ENCODE measurements around the gene ARL5C.

ARL5C gene, protein sequence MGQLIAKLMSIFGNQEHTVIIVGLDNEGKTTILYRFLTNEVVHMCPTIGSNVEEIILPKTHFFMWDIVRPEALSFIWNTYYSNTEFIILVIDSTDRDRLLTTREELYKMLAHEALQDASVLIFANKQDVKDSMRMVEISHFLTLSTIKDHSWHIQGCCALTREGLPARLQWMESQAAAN

DNA sequence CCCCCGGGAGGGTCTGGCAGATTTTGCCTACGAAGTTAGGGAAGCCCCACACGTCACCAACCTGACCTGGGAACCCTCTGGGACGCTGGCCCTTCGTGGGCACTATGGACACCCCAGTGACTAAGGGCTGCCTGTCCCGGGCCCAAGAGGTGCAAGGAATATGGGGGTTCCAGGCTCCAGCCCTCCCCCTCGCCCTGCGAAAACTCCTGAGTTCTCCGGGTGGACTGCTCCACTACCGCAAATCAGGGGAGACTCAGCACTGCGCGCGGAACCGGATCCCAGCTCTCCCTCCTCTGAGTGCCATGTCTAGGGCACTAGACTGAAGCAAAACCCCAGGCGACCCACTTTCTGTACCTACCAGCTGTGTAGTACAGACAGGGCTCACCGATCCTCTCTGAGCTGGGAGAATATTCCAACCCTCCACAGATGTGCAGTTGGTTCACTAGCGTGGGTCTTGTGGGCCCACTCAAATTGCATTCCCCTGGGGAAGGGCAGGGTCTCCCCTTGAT, at the start of gene ARL5C:
TSS of gene ARL5C (minus strand) at position 321 of the 509 bp plus-strand sequence. CDS start 401 bp downstream, outside the sequence.
- no peak for DNase-seq

DNA sequence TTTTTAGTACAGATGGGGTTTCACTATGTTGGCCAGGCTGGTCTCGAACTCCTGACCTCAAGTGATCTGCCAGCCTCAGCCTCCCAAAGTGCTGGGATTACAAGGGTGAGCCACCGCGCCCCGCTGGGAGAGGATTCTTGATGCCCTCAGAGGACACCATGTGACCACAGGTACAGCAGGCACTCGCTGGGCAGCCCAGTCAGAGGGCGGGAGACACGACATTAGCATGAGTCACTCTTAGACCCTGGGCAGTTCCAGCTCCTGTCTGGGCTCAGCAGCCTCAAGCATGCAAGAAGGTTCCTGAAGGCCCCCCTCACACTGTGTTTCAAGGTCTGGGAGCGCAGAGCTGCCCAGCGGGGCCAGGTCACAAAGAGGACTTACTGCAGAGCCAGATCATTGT, 47.9 kb upstream of the ARL5C start:
- DNase-seq, result no peak

DNA sequence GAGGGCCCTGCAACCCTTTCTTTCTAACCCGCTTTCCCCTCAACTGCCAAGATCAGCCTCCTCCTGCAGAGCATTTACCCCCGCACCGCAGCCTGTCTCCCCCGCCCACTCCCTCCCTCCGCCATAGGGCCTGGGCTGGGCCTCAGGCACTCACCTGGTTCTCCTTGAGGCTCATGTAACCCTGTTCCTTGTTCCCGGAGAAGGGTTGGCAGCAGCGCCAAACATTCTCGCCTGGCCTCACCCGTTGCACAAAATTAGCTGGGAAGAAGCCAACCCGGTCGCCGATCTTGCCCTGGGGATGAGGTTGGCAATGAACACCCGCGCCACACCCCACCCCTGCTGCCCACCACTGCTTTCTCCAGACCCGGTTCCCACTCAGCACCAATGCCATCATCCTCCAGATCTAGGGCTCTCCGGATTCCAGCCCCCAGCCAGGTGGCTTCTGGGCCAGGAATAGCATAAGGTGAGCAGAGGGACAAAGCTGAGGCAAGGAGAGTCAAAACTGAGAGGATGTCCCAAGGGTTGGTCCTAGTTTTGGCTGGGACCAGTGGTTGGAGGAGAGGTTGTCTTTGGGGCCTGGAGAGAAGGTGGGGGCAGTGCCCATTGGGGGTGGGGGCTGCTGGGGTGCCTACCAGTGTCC, 47.0 kb upstream of the ARL5C start:
- DNase-seq, result no peak

DNA sequence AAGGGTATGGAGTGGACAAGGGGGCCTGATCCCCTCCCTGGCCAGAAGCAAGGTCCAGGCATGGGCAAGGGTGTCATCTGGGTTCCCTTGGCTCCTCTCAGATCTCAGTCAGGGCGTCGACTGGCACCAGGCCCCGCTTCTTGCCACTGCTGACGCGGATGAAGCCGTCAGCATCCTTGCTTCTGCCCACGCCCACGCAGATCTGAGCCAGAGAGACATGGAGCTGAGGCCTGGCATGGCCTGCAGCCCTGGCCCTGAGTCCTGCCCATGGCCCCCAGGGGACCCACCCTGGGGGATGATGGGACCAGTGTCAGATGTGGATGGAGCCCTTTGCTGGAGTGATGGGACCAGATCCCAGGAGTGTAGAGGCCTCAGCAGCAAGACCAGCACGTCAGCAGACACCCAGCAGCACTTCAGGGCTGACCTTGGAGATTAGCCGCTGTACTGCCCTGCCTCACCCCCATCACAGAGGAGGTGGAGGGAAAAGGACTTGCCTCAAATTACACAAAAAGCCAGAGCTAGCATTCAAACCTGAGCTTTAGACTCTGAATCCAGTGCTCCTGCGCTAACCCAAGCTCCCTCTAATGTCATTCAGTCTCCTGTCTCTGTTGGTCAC, 46.3 kb upstream of the ARL5C start:
- DNase-seq, result peak in 4 of 58 donors; percentile 12 to 43 (median 20)

DNA sequence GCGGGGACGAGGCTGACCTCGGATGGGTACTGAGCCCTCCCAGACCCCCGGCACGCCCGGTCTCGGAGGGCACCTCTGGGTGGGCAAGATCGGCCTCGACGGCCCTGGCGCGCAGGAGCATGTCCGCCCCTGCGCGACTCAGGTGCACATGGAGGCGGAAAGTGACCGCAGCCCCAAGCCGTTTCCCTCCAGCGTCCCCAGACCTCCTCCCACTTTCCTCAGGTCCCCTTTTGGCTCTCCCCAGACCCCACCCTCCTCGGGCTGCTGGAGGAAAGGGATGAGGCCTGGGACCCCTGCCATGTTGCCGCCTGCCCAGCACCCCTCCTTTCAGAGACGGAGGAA, 44.1 kb upstream of the ARL5C start:
- no peak for DNase-seq

DNA sequence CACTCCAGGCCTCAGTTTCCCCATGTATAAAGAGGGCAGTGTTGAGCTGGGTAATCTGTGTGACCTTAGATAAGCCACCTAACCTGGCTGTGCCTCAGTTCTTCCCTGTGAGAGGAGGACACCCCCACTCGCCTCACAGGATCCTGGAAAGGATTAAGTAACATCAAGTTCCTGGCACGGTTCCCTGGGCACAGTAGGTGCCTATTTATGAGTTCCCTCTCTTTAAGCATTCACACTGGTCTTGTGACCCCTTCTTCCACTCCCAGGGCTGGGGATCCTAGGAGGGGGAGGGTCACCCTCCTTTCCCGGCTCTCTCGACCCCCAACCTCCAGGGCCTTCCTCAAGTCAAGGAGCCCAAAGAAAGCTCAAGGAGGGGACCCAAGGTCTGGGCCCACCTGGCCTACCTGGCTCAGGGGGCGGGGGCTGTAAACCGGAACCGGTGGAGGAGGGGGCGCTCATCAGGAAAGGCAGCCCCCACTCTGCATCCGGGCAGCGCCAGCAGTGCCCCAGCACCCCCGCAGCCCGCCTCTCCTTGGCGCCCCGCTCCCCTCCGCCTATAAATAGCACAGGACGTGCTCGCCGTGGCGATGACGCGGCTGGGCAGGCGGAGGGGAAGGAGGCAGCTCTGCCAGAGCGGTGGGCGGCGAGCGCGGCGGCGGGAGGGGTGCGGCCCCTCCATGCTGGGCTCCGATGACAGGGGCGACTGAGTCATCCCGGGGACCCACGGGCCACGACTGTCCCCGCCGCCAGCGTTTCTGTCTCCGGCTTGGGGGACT, 43.5 kb upstream of the ARL5C start:
- DNase-seq, result peak in 35 of 58 donors; percentile 13 to 75 (median 43)

DNA sequence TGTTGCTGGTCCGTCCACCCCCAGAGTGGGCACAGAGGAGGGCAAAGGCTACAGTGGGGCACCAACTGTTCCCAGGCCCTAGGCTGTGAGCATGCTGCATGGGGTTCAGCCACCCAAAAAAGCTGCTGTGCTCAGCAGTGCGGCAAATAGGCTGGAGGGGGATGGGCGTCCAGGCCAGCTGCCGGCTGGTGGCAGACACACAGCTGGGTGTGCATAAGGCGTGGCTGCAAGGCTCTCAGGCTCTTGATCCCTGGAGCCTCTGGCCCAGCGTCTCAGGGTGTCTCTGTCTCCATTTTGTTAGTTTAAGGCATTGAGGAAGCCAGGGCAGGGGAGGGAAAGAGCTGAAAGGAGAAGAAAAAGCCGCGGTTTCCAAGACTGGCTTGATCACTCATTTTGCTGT, 42.9 kb upstream of the ARL5C start:
- DNase-seq, result peak in 1 of 58 donors; percentile 33

DNA sequence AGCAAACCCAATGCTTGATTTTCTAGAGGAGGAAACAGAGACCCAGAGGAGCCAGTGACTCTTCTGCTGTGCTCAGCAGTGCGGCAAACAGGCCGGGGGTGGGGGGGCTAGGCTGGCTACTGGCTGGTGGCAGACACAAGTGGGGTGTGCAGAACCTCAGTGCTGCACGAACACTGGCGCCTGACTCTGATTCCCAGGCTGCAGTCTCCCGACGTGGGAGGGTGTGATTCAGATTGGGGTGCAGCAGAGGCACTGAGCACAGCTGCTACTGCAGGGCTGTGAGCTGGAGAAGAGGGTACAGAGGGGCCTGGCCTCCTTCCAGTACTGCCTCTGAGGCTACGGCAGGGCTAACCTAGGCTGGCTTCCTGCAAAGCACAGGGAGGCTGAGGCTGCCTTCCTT, 42.2 kb upstream of the ARL5C start:
- DNase-seq, result peak in 48 of 58 donors; percentile 17 to 93 (median 57)

DNA sequence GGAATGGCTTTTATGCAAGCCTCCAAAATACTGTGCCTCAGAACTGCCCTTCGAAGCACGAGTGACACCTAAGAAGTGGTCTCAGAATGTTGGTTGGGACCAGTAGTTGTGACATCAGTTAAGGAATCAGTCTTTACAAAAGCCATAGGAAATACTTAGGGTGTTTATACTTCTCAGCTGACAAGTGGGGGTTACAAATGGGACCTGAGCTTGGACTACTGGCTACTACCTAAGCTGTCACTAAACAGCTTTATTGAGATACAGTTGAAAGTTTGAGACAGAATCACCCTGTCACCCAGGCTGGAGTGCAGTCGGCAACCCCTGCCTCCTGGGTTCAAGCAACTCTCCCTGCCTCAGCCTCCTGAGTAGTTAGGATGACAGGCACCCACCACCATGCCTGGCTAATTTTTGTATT, 39.2 kb upstream of the ARL5C start:
- DNase-seq, result no peak

DNA sequence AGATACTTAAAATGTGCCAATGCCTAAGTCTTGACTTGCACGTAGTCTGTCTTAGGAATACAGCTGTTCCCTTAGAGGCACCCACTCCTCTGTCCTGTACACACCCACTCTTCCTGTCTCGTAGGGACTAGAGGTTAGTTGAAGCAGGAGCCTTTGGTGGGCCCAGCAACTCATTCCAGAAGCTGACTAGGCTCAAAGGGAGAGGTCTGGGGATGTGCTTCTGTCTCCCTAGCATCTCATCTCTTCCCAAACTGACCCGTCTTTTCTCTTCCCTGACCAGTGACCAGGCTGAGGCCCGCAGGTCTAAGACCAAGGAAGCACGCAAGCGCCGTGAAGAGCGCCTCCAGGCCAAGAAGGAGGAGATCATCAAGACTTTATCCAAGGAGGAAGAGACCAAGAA, 38.3 kb upstream of the ARL5C start:
- DNase-seq, result no peak

DNA sequence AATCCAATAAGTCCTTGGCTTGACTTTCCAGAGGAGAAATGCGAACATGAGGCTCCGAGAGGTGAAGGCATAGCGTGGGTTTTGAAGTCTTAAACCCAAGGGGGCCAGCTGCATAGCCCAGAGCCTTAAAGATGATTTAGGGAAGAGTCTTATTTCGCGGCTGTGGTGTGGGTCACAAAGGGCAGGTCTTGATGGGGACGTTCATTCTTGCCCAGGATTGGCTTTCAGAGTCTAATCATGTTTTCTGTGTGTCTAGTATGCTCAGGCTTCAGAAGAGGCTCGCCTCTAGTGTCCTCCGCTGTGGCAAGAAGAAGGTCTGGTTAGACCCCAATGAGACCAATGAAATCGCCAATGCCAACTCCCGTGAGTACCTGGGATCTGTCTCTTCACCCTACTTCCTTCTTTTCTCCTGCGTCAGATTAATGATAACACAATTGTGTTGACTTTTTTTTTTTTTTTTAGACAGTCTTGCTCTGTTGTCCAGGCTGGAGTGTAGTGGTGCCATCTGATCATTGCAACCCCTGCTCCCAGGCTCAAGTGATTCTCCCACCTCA, 35.1 kb upstream of the ARL5C start:
- no peak for DNase-seq

DNA sequence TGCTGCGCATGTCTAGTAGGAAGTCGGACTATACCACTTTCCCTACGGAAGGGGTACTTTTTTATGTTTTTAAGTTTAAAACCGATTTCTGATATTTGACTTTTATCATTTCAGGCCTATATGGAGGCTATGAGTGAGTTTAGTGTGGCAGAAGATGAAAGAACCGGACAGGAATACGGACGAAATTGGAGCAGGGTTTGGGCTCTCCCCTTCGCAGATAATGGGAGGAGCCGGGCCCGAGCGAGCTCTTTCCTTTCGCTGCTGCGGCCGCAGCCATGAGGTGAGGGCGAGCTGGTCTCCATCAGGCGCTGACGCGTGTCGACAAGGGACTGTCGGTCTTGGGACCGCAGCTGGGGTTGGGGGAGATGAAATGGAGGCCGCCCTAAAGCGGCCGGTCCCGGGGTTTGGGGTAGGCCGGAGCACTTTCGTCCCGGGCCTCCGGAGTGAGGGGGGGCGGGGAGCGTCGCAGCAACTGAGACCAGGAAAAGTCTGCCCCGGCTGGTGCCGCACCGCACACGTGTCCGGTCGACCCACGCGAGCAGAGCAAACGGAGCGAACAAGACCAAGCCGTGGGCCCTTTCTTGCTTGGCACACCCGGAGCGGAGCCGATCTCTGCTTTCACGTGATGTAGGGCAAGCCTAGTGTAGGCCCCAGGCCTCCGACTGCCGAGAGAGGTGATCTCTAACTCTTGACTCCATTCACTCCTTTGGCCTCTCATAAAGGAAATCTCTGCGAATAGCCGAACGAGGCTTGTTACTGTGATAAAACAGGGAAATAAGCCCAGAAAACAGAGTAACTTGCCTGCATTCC, 34.3 kb upstream of the ARL5C start, which contains the start of gene RPL19:
TSS of gene RPL19 (plus strand) at position 214 of the 810 bp plus-strand sequence. CDS start at position 276, 62 bp downstream.
- peak in 56 of 58 donors; percentile 49 to 90 (median 78) for DNase-seq

DNA sequence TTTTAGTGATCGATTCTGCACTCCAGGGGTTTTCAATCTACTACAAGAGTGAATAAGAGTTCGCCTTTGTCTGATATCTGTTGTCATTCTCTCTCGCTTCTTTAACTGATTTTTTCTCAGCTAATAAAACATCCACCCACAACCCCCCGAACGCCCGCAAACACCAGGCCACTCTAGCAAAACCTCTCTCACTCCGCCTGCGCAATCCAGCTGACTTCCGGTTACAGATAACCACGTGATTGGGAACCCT, 33.8 kb upstream of the ARL5C start:
- peak in 55 of 58 donors; percentile 31 to 90 (median 84) for DNase-seq

DNA sequence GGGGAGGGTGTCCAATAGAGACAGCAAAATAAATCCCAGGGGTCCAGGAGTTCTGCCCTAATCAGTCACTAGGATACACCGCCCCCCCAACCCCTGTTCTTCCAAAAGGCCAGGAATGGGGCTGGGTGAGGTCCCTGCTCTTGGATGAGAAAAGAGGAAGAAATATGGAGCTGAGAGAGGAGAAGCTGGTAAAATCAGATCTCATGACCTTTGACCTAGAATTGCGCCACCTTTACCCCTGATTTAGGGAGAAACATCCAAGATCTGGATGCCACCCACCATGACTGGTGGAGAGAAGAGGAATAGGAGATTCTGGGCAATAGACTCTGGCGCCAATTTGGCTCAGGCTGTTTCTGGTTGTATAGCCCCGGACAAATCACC, 32.2 kb upstream of the ARL5C start:
- no peak for DNase-seq

DNA sequence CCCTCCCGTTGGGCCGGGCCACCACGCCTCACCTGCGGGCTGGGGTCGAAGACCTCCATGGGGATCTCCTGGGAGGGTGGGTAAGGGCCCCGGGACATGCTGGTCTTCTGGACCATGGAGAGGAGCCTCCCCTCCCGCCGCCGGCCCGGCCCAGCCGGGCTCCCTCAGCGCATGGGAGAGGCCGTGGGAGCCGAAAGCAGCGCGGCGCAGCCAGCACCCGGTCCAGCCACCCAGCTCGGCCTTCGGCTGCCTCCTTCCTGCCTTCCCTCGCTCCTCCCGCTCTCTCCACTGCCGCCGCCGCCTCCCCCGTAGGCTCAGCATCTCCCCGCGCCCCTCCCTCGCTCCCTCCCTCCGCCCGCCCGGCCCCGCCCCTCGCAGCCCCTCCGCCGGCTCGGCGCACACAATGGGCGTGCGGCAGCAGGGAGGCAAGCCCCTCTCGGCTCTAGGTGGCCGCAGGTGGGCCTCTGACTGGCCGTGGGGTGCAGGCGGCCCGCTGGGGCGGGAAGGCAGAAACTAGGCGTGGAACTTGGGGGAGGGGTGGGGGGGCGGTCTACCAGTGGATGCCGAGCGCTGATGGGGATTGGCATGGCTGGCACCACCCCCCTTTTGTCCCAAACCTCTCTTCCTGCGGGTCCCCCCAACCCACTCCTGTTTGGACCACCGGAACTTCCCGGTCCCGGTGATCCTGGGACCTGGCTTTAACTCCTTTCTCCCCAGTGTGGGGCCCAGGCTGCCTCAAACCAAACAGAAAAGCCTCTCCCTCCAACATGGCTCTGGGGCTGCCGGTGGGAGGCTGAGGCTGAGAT, 31.6 kb upstream of the ARL5C start, which contains the start of gene CACNB1:
TSS of gene CACNB1 (minus strand) at position 290 of the 806 bp plus-strand sequence. CDS start at position 116, 174 bp downstream.
- DNase-seq, result peak in 54 of 58 donors; percentile 24 to 87 (median 66)

DNA sequence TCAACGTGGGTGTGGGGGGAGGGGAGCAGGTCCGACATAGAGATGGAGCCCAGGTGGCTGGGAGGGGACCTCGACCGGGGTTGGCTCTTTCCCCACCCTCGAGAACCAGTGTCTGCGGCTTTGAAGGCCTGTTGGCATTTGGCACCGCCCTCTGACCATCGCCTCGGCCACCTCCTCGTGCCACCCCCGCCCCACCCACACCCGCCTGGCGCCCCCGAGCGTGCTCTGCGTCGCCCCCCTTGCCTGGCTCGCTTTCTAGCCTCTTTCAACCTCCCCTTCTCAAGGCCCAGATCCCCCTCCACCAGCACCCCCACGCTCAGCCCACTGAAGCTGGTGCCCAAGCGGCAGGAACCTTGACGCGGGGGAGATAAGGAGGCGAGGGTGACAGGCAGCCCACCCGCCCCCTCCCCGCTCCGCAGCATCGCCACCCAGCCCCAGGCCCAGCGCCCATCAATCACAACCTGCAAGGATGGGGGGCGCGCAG, 30.9 kb upstream of the ARL5C start:
- DNase-seq, result peak in 5 of 58 donors; percentile 15 to 37 (median 31)

DNA sequence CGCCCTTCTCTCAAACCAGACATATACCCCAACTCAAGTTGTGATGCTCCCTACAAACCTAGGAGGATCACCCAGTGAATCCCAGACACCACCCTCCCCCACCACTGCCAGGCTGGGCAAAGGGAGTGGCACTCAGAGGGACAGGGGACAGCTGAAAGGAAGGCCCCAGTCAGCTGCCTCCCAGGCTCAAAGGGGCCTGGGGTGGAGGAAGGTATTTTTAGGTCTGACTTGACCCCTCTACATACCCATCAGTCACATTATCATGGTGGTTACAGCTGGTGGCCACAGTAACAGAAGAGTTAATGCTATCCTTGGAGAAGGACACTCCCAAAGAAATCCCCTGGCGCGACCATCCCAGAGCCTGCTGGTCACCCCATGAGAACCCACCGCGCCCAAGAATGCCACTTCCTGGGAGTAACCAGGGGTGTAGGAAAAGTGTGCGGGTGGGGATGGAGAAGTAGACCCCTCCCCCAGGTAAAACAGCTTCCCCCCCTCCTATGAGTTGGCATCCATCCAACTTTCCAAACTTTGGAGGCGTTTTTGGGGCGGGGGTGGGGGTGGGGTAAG, 30.4 kb upstream of the ARL5C start:
- peak in 1 of 58 donors; percentile 32 for DNase-seq

DNA sequence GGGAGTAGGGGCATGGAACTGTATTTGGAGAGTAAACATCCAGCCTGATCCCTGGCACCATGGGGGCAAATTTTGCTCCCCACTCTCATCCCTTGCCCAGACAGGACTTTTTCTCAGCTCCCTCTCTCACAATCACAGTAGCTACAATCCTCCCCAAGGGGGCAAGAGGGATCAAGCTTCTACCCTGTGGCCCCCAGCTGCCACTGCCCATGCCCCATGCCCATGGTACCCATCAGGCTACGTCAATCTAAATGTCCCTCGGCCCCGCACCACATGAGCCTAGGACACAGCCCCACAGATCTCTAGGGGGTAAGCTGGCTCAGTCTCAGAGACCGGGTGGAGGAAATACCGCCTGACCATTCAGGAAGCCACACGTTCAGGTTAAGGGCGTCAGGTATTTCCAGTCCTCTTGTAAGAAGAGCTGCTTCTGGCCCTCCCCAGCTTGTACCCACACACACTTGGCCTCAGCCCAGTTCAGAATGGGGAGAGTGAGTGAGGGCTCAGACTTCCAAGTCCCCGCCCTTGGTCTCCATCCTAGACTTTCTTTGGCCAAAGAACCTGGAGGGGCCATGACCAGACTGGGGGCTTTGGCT, 29.7 kb upstream of the ARL5C start:
- peak in 11 of 58 donors; percentile 24 to 61 (median 33) for DNase-seq

Measured in anterior cingulate cortex (tissue), 58 donors.